ENCODE results near the gene GLTP.

GRCh38 chr12:109921982-109922381, 41.6 kb upstream of the GLTP start:
- no peak for TF ChIP-seq EZH2 (IDR thresholded peaks at IDR 0.05; ENCODE audit: insufficient read depth, poor library complexity, severe bottlenecking)
- no peak for TF ChIP-seq EZH2phosphoT487 (IDR thresholded peaks at IDR 0.05; ENCODE audit: insufficient read depth, low read depth)
